ENCODE measurements around the gene EDIL3. TPM values are rescaled to one million over a fixed set of nuclear protein-coding genes. Genes with fewer than 3 reads are reported as not detected.

Gene EDIL3
- total and polyA plus RNA-seq, 2 of the 13 experiments (the other 11 are each of a cell fraction or from before 2014, with no cell fraction given): 0.01 TPM; not detected in 1

DNA sequence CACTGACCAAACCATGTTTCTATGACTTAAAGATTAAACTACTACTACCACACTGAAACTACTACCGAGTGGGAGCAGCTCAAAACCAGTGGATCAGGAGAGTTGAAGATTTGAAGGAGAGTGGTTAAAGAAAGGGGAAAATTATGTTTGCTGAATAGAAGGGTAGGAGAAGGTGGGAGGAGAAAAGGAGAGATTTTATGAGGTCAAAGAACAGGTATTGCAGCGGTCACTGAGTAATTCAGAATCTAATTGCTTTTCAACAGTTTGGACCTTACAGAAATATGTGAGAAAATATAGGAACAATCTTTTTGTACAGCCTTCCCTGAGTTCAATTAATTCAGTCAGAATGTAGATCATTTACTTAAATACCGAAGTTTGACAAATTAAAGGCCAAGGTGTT is 24.6 kb downstream of the EDIL3 start:
- 13% methylated on average over 3 of the region's 3 CpGs for WGBS (ENCODE audit: low lambda C conversion rate)
- ATAC-seq: no peak
- no peak for TF ChIP-seq ATRX (CRISPR knock-in tag; IDR thresholded peaks at IDR 0.05; ENCODE audit: borderline replicate concordance)
- TF ChIP-seq, protein P1, sequence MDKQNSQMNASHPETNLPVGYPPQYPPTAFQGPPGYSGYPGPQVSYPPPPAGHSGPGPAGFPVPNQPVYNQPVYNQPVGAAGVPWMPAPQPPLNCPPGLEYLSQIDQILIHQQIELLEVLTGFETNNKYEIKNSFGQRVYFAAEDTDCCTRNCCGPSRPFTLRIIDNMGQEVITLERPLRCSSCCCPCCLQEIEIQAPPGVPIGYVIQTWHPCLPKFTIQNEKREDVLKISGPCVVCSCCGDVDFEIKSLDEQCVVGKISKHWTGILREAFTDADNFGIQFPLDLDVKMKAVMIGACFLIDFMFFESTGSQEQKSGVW (CRISPR knock-in tag; IDR thresholded peaks at IDR 0.05; ENCODE audit: borderline replicate concordance): no peak
- TF ChIP-seq ZNF607 (CRISPR knock-in tag; IDR thresholded peaks at IDR 0.05; ENCODE audit: borderline replicate concordance): no peak
- TF ChIP-seq ZNF616 (CRISPR knock-in tag; IDR thresholded peaks at IDR 0.05; ENCODE audit: low read depth): no peak
- no peak for TF ChIP-seq ZNF572 (CRISPR knock-in tag; IDR thresholded peaks at IDR 0.05)
- TF ChIP-seq ARHGAP35 (CRISPR knock-in tag; IDR thresholded peaks at IDR 0.05; ENCODE audit: borderline replicate concordance): no peak
- no peak for TF ChIP-seq POLR2A (IDR thresholded peaks at IDR 0.05; ENCODE audit: insufficient read depth in 1 of 2, low read depth in 2 of 2, low read length in 2 of 2)
- no peak for TF ChIP-seq ZNF337 (CRISPR knock-in tag; IDR thresholded peaks at IDR 0.05; ENCODE audit: borderline replicate concordance, low read depth)
- TF ChIP-seq, protein P2, sequence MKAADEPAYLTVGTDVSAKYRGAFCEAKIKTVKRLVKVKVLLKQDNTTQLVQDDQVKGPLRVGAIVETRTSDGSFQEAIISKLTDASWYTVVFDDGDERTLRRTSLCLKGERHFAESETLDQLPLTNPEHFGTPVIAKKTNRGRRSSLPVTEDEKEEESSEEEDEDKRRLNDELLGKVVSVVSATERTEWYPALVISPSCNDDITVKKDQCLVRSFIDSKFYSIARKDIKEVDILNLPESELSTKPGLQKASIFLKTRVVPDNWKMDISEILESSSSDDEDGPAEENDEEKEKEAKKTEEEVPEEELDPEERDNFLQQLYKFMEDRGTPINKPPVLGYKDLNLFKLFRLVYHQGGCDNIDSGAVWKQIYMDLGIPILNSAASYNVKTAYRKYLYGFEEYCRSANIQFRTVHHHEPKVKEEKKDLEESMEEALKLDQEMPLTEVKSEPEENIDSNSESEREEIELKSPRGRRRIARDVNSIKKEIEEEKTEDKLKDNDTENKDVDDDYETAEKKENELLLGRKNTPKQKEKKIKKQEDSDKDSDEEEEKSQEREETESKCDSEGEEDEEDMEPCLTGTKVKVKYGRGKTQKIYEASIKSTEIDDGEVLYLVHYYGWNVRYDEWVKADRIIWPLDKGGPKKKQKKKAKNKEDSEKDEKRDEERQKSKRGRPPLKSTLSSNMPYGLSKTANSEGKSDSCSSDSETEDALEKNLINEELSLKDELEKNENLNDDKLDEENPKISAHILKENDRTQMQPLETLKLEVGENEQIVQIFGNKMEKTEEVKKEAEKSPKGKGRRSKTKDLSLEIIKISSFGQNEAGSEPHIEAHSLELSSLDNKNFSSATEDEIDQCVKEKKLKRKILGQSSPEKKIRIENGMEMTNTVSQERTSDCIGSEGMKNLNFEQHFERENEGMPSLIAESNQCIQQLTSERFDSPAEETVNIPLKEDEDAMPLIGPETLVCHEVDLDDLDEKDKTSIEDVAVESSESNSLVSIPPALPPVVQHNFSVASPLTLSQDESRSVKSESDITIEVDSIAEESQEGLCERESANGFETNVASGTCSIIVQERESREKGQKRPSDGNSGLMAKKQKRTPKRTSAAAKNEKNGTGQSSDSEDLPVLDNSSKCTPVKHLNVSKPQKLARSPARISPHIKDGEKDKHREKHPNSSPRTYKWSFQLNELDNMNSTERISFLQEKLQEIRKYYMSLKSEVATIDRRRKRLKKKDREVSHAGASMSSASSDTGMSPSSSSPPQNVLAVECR (CRISPR knock-in tag; IDR thresholded peaks at IDR 0.05; ENCODE audit: borderline replicate concordance): no peak
- TF ChIP-seq FOXK1 (CRISPR knock-in tag; IDR thresholded peaks at IDR 0.05; ENCODE audit: borderline replicate concordance, low read depth): no peak
- TF ChIP-seq NR2F2 (IDR thresholded peaks at IDR 0.05; ENCODE audit: borderline replicate concordance, low read depth): no peak
- ChIA-PET POLR2A (no interaction called here), CTCF (ENCODE audit: low intra/inter-chr PET ratio, low total read pairs) (no interaction called here)
- H4K20me1 ChIP-seq (ENCODE audit: insufficient read depth, low read length): no peaks in the 10 kb centered on the region
- intact Hi-C loops (cut with micrococcal nuclease; ENCODE audit: unreplicated experiment) (no loop called here), in situ Hi-C loops (cut with HindIII; ENCODE audit: extremely low pct_ligation_motif_present, low pct_unique_long_range_greater_than_20kb) (no loop called here)
- no peak overlapping the region for H3K9ac ChIP-seq (ENCODE audit: insufficient read depth, low read depth, low read length)
- no peak overlapping the region for H2AFZ ChIP-seq (ENCODE audit: low read length)
- H3K27ac ChIP-seq (ENCODE audit: extremely low read length, insufficient read depth, low read length): no peak overlapping the region
- no peak for FAIRE-seq
- no peaks in the 10 kb centered on the region for H3K36me3 ChIP-seq (replicated peaks in 1 of 2; ENCODE audit: control insufficient read depth in 1 of 2, insufficient read depth in 2 of 2, low read length in 2 of 2)
- no peak overlapping the region for H3K4me3 ChIP-seq (replicated peaks in 1 of 3; ENCODE audit: insufficient read depth in 1 of 3, low read depth in 2 of 3, low read length in 3 of 3)
- DNase-seq (ENCODE audit: low spot score): no peak
- no peaks in the 10 kb centered on the region for H3K9me3 ChIP-seq (ENCODE audit: low read length)
- no peaks in the 10 kb centered on the region for H3K27me3 ChIP-seq (ENCODE audit: control insufficient read depth in 1 of 2, insufficient read depth in 2 of 2, low read length in 2 of 2)
- H3K4me2 ChIP-seq (ENCODE audit: low read depth, low read length): no peak overlapping the region
- BruUV-seq (replicated peaks): no TSS peak
- H3K79me2 ChIP-seq (ENCODE audit: insufficient read depth, low read length): no peaks in the 10 kb centered on the region
- H3K4me1 ChIP-seq (ENCODE audit: insufficient read depth, low read length): no peaks in the 10 kb centered on the region

All from HepG2 (cell line).